Measurements from ENCODE around the gene NMT1. TPM values are rescaled to one million over a fixed set of nuclear protein-coding genes. Genes with fewer than 3 reads are reported as not detected.
A peak's percentile ranks its signal among the peaks of the same experiment; 100 is the strongest.

The NMT1 gene
- total and polyA plus RNA-seq, 2 of the 13 experiments (the other 11 are each of a cell fraction or from before 2014, with no cell fraction given), result 75.7 to 142 TPM

DNA sequence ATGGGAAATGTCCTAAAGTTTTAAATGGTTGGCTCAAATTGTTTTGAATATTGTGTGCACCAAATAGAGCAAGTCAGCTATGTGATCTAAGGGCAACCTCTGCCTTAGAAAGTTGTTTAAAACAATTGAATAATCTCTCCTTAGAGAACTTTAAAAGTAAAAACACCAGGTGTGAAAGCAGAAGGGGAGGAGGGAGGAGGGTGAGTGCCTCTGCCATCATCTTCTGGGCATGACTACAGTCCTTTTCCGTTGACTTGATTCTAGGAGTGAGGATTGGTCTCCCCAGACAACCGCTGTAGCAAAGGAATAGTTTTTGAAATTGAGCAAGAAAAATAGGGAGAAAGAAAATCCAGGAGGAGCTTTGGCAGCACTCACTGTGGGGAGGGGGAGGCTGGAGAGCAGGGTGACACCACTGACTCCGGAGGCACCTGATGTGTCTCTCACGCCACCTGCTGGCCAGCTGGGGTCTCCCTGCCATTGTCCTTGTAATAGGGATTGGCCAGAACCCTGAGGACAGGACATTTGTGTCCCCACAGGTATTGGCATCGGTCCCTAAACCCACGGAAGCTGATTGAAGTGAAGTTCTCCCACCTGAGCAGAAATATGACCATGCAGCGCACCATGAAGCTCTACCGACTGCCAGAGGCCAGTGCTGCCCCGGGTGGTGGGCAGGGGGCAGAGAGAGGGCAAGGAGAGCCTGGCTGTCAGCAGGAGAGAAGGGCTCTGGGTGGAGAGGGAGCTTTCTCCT lies 37.9 kb downstream of the NMT1 start (continued):
- TF ChIP-seq, protein P1, sequence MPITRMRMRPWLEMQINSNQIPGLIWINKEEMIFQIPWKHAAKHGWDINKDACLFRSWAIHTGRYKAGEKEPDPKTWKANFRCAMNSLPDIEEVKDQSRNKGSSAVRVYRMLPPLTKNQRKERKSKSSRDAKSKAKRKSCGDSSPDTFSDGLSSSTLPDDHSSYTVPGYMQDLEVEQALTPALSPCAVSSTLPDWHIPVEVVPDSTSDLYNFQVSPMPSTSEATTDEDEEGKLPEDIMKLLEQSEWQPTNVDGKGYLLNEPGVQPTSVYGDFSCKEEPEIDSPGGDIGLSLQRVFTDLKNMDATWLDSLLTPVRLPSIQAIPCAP (CRISPR knock-in tag; IDR thresholded peaks at IDR 0.05; ENCODE audit: low read depth), result no peak
- TF ChIP-seq U2AF1 (optimal IDR thresholded peaks at IDR 0.05; ENCODE audit: low read depth, low read length) (no peak), ZKSCAN5 (CRISPR knock-in tag; IDR thresholded peaks at IDR 0.05) (no peak), DNMT1 (CRISPR knock-in tag; IDR thresholded peaks at IDR 0.05) (no peak), GATA4 (IDR thresholded peaks at IDR 0.05; ENCODE audit: borderline replicate concordance, low read depth) (no peak), MXI1 (IDR thresholded peaks at IDR 0.05; ENCODE audit: borderline replicate concordance, low read depth, low read length) (no peak; the same call in 2 of the 3 replicates), KAT7 (CRISPR knock-in tag; IDR thresholded peaks at IDR 0.05; ENCODE audit: borderline replicate concordance) (no peak), REXO4 (CRISPR knock-in tag; IDR thresholded peaks at IDR 0.05; ENCODE audit: borderline replicate concordance) (no peak), NR2F1 (CRISPR knock-in tag; IDR thresholded peaks at IDR 0.05) (no peak), EZH2 (conservative IDR thresholded peaks at IDR 0.05; ENCODE audit: low read depth, low read length) (no peak), MTA3 (CRISPR knock-in tag; IDR thresholded peaks at IDR 0.05) (no peak), GFI1 (CRISPR knock-in tag; IDR thresholded peaks at IDR 0.05; ENCODE audit: borderline replicate concordance) (no peak), SKI (IDR thresholded peaks at IDR 0.05; ENCODE audit: partially characterized antibody) (no peak), ZEB1 (IDR thresholded peaks at IDR 0.05; ENCODE audit: insufficient replicate concordance, low read depth) (no peak), ZNF317 (CRISPR knock-in tag; IDR thresholded peaks at IDR 0.05) (no peak), CENPT (CRISPR knock-in tag; IDR thresholded peaks at IDR 0.05; ENCODE audit: low read depth) (no peak), RBFOX2 (IDR thresholded peaks at IDR 0.05; ENCODE audit: low read depth, low read length) (no peak), RCOR2 (CRISPR knock-in tag; IDR thresholded peaks at IDR 0.05) (no peak), ZNF775 (CRISPR knock-in tag; IDR thresholded peaks at IDR 0.05; ENCODE audit: borderline replicate concordance) (no peak), RXRB (CRISPR knock-in tag; IDR thresholded peaks at IDR 0.05; ENCODE audit: borderline replicate concordance) (peak; percentile 57; the same call in 1 of the 2 replicates), ZFP62 (CRISPR knock-in tag; IDR thresholded peaks at IDR 0.05) (no peak), MIER2 (CRISPR knock-in tag; IDR thresholded peaks at IDR 0.05) (no peak), ZNF7 (CRISPR knock-in tag; IDR thresholded peaks at IDR 0.05) (no peak), TBX3 (IDR thresholded peaks at IDR 0.05; ENCODE audit: borderline replicate concordance) (no peak; the same call in 1 of the 2 replicates)
- TF ChIP-seq, protein P2, sequence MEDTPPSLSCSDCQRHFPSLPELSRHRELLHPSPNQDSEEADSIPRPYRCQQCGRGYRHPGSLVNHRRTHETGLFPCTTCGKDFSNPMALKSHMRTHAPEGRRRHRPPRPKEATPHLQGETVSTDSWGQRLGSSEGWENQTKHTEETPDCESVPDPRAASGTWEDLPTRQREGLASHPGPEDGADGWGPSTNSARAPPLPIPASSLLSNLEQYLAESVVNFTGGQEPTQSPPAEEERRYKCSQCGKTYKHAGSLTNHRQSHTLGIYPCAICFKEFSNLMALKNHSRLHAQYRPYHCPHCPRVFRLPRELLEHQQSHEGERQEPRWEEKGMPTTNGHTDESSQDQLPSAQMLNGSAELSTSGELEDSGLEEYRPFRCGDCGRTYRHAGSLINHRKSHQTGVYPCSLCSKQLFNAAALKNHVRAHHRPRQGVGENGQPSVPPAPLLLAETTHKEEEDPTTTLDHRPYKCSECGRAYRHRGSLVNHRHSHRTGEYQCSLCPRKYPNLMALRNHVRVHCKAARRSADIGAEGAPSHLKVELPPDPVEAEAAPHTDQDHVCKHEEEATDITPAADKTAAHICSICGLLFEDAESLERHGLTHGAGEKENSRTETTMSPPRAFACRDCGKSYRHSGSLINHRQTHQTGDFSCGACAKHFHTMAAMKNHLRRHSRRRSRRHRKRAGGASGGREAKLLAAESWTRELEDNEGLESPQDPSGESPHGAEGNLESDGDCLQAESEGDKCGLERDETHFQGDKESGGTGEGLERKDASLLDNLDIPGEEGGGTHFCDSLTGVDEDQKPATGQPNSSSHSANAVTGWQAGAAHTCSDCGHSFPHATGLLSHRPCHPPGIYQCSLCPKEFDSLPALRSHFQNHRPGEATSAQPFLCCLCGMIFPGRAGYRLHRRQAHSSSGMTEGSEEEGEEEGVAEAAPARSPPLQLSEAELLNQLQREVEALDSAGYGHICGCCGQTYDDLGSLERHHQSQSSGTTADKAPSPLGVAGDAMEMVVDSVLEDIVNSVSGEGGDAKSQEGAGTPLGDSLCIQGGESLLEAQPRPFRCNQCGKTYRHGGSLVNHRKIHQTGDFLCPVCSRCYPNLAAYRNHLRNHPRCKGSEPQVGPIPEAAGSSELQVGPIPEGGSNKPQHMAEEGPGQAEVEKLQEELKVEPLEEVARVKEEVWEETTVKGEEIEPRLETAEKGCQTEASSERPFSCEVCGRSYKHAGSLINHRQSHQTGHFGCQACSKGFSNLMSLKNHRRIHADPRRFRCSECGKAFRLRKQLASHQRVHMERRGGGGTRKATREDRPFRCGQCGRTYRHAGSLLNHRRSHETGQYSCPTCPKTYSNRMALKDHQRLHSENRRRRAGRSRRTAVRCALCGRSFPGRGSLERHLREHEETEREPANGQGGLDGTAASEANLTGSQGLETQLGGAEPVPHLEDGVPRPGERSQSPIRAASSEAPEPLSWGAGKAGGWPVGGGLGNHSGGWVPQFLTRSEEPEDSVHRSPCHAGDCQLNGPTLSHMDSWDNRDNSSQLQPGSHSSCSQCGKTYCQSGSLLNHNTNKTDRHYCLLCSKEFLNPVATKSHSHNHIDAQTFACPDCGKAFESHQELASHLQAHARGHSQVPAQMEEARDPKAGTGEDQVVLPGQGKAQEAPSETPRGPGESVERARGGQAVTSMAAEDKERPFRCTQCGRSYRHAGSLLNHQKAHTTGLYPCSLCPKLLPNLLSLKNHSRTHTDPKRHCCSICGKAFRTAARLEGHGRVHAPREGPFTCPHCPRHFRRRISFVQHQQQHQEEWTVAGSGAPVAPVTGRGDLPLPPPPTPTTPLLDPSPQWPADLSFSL (CRISPR knock-in tag; IDR thresholded peaks at IDR 0.05), result no peak

All from HepG2 (cell line).